DOHH2 (cell line): ENCODE measurements around the gene TP53I13.

Experiments used
- H3F3A ChIP-seq: fragments of 200-600 bp; sonication (generic), shearing (Covaris generic); 2 replicates; pipeline ENCODE4 v1.6.0; 2016; ENCODE audit warnings: antibody characterized with exemption, mild to moderate bottlenecking; ENCODE audit not compliant: control insufficient read depth, insufficient read depth
- H3K27ac ChIP-seq: fragments of 200-600 bp; sonication (generic); 2 replicates; pipeline ENCODE4 v1.5.1; 2014; ENCODE audit warnings: low read depth, mild to moderate bottlenecking, low read length, moderate library complexity
- H3K27me3 ChIP-seq: fragments of 200-600 bp; sonication (generic); 2 replicates; pipeline ENCODE4 v1.6.1; 2014; ENCODE audit warnings: mild to moderate bottlenecking, low read length, mixed read lengths; ENCODE audit not compliant: control insufficient read depth
- H3K36me3 ChIP-seq: fragments of 200-600 bp; sonication (generic); 2 replicates; pipeline ENCODE4 v1.6.1; 2014; ENCODE audit warnings: mild to moderate bottlenecking, low read length, moderate library complexity, mixed read lengths; ENCODE audit not compliant: control insufficient read depth
- H3K4me1 ChIP-seq: fragments of 200-600 bp; sonication (generic); 2 replicates; pipeline ENCODE4 v1.6.1; 2014; ENCODE audit warnings: mild to moderate bottlenecking, low read length, mixed read lengths; ENCODE audit not compliant: control insufficient read depth
- H3K4me2 ChIP-seq: fragments of 200-600 bp; sonication (generic); 2 replicates; pipeline ENCODE4 v1.6.0; 2014; ENCODE audit warnings: mild to moderate bottlenecking, low read length, moderate library complexity
- H3K4me3 ChIP-seq: fragments of 200-600 bp; sonication (generic); 2 replicates; pipeline ENCODE4 v1.5.1; 2014; ENCODE audit warnings: mild to moderate bottlenecking, low read length, mixed read lengths
- H3K79me2 ChIP-seq: fragments of 200-600 bp; sonication (generic); 2 replicates; pipeline ENCODE4 v1.6.1; 2014; ENCODE audit warnings: mild to moderate bottlenecking, low read length, mixed read lengths; ENCODE audit not compliant: control insufficient read depth
- H3K9me2 ChIP-seq: fragments of 200-600 bp; sonication (generic); replicated peaks from 2 replicates; pipeline ENCODE4 v1.6.1; 2014; ENCODE audit warnings: mild to moderate bottlenecking, low read length, mixed read lengths; ENCODE audit not compliant: control insufficient read depth
- H3K9me3 ChIP-seq: fragments of 200-600 bp; sonication (generic); 2 replicates; pipeline ENCODE4 v1.6.1; 2014; ENCODE audit warnings: antibody characterized with exemption, low read length, mixed read lengths; ENCODE audit not compliant: control insufficient read depth, insufficient read depth
- H4K20me1 ChIP-seq: fragments of 200-600 bp; sonication (generic); 2 replicates; pipeline ENCODE4 v1.6.0; 2014; ENCODE audit warnings: low read depth, mild to moderate bottlenecking, antibody characterized with exemption, low read length, moderate library complexity; ENCODE audit not compliant: control insufficient read depth, insufficient read depth
- EZH2phosphoT487 ChIP-seq: fragments of 200-600 bp; sonication (generic); IDR thresholded peaks from 2 replicates; pipeline ENCODE4 v1.6.1; 2017; ENCODE audit warnings: borderline replicate concordance, mild to moderate bottlenecking, antibody characterized with exemption, low read length, moderate library complexity, mixed read lengths
- TF ChIP-seq, protein P1 (sequence below): fragments of 200-600 bp; sonication (generic); IDR thresholded peaks from one replicate; pipeline ENCODE4 v1.5.1; 2014; ENCODE audit warnings: antibody characterized with exemption, mild to moderate bottlenecking, low read depth, low read length; ENCODE audit not compliant: poor library complexity, severe bottlenecking

Gene TP53I13

DNA sequence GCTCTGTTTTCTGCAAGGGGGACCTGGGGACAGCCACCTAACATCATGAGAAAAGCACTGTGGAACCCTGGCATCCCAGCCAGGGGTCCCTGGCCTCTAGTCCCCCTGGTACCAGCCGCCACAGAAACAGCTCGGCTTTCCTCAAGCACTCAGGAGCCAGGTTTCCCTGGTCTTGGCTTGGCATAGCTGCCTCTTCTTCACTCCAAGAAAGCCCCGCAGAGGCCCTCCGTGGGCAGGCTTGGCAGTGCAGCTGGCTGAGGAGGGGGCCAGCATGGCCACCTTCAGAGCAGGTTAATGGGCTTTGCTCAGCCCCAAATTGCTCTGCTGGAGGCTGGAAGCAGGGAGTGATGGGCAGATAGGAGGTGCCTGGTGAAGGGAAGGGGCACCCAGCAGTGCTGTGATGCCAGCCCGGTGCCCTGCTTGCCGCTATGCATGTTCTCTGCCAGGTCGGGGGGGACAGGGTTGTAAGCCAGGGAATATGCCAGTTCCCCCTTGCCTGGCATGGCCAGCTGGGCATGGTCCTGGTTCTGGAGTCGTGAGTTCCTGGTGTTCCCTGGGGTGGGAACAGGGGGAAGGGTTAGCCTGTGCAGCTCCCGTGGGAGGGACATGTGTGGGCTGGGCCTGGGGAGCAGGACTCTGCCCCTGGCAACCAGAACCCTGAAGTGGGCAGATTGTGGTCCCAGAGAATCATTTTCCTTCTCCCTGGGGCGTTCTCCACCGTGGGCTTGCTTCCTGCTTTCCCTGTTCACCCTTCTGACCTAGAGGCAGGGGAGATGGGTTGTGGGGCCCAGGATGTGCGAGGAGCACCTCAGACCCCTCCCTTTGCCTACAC lies 27.7 kb downstream of the TP53I13 start:
- Histone ChIP-seq H3K79me2 (peaks cover 51% of the 10 kb centered on the region), H3K36me3 (no peaks in the 10 kb centered on the region), H3K9me3 (no peaks in the 10 kb centered on the region), H3K4me3 (no peak overlapping the region), H4K20me1 (no peaks in the 10 kb centered on the region), H3F3A (peaks cover 7% of the 10 kb centered on the region), H3K4me1 (peaks cover 41% of the 10 kb centered on the region), H3K27ac (no peak overlapping the region), H3K4me2 (no peak overlapping the region), H3K9me2 (no peaks in the 10 kb centered on the region), H3K27me3 (no peaks in the 10 kb centered on the region)
- TF ChIP-seq EZH2phosphoT487: no peak
- TF ChIP-seq, protein P1, sequence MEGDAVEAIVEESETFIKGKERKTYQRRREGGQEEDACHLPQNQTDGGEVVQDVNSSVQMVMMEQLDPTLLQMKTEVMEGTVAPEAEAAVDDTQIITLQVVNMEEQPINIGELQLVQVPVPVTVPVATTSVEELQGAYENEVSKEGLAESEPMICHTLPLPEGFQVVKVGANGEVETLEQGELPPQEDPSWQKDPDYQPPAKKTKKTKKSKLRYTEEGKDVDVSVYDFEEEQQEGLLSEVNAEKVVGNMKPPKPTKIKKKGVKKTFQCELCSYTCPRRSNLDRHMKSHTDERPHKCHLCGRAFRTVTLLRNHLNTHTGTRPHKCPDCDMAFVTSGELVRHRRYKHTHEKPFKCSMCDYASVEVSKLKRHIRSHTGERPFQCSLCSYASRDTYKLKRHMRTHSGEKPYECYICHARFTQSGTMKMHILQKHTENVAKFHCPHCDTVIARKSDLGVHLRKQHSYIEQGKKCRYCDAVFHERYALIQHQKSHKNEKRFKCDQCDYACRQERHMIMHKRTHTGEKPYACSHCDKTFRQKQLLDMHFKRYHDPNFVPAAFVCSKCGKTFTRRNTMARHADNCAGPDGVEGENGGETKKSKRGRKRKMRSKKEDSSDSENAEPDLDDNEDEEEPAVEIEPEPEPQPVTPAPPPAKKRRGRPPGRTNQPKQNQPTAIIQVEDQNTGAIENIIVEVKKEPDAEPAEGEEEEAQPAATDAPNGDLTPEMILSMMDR: no peak

GRCh38 chr17:29596811-29597210 lies 28.3 kb downstream of the TP53I13 start:
- Histone ChIP-seq H3K27me3 (no peaks in the 10 kb centered on the region), H3K27ac (no peak overlapping the region), H3K4me1 (peaks cover 35% of the 10 kb centered on the region), H3K4me3 (no peak overlapping the region), H3K79me2 (peaks cover 54% of the 10 kb centered on the region), H3K4me2 (no peak overlapping the region), H3K9me2 (no peaks in the 10 kb centered on the region), H3K36me3 (no peaks in the 10 kb centered on the region), H3K9me3 (no peaks in the 10 kb centered on the region), H4K20me1 (no peaks in the 10 kb centered on the region), H3F3A (peaks cover 6% of the 10 kb centered on the region)
- TF ChIP-seq, protein P1: no peak
- no peak for TF ChIP-seq EZH2phosphoT487

DNA sequence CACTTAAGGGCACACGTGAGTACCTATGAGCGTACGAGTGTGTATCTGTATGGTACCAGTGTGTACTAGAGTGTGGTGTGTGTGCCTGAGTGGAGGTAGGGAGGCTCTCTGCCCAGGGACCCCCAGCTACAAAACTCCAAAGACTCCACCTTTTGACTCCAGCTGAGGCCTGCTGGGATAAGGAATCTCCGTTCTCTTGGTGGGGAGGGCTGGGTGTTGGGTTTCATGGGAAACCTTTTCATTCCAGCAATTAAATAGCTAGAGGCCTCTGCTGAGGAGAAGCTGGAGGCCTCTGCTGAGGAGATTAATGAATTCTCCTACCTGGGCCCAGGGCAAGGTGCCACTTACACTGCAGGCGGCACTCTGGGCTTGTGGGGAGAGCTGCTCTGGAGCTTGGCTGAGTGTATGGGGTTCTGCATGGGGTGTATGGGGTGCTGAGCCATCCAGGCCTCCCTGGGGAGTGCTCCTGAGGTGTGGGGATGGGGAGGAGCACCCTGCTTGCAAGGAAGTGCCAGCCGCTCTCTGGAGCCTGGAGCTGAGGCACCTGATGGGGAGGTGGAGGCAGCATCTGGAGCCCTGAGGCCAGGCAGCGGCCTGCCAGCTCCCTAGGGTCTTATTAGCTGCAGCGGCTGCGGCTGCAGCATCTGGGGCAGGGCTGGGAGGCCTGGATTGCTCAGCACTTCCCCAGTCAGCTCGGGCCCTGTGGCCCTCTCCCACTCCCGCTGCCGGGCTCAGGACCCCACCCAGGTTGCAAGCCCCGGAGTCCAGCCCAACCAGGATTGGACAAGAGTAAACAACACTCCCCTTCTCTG lies 29.1 kb downstream of the TP53I13 start:
- Histone ChIP-seq H3K4me2 (no peak overlapping the region), H3K27me3 (no peaks in the 10 kb centered on the region), H3F3A (no peaks in the 10 kb centered on the region), H3K4me3 (no peak overlapping the region), H3K4me1 (peaks cover 27% of the 10 kb centered on the region), H4K20me1 (no peaks in the 10 kb centered on the region), H3K27ac (no peak overlapping the region), H3K9me3 (no peaks in the 10 kb centered on the region), H3K36me3 (no peaks in the 10 kb centered on the region), H3K79me2 (peaks cover 55% of the 10 kb centered on the region), H3K9me2 (no peaks in the 10 kb centered on the region)
- TF ChIP-seq, protein P1: no peak
- TF ChIP-seq EZH2phosphoT487: no peak
